ENCODE results near the gene GSTM3. TPM values are rescaled to one million over a fixed set of nuclear protein-coding genes. Genes with fewer than 3 reads are reported as not detected.

The GSTM3 gene
- total and polyA plus RNA-seq, 10 of the 15 experiments (the other 5 are each of a cell fraction or from before 2014, with no cell fraction given): not detected

GRCh38 chr1:109716121-109716520 lies 24.7 kb downstream of the GSTM3 start:
- in situ Hi-C loops (cut with MboI): no loop called here
- Histone ChIP-seq H3K9ac (ENCODE audit: control insufficient read depth, insufficient read depth, low read length) (no peak overlapping the region), H3K27me3 (replicated peaks in 1 of 2; ENCODE audit: control insufficient read depth in 2 of 2, insufficient read depth in 2 of 2, low read length in 1 of 2) (no peaks in the 10 kb centered on the region), H3K4me1 (ENCODE audit: control insufficient read depth, insufficient read depth, low read length) (peaks cover 11% of the 10 kb centered on the region), H2AFZ (ENCODE audit: control insufficient read depth, low read depth, low read length) (no peak overlapping the region), H3K9me3 (replicated peaks; ENCODE audit: control insufficient read depth, insufficient read depth, low read length) (no peaks in the 10 kb centered on the region; the same call in 2 of the 3 replicates), H4K20me1 (ENCODE audit: control insufficient read depth, insufficient read depth) (no peaks in the 10 kb centered on the region), H3K79me2 (ENCODE audit: control insufficient read depth, insufficient read depth, low read length) (no peaks in the 10 kb centered on the region), H3K4me3 (no peak overlapping the region), H3K4me2 (ENCODE audit: control insufficient read depth, insufficient read depth) (no peak overlapping the region), H3K27ac (ENCODE audit: control insufficient read depth, insufficient read depth) (no peak overlapping the region), H3K36me3 (ENCODE audit: control insufficient read depth in 2 of 2, insufficient read depth in 2 of 2, low read length in 1 of 2) (no peaks in the 10 kb centered on the region)
- intact Hi-C loops (cut with micrococcal nuclease; ENCODE audit: unreplicated experiment): no loop called here
- ATAC-seq (no peak), FAIRE-seq (no peak), DNase-seq (ENCODE audit: low read depth, low spot score) (no peak)
- ChIA-PET SMC1A (ENCODE audit: uncharacterized antibody, unreplicated experiment) (interaction anchor here (1.6 kb wide), 1 partner anchor 28 kb away, joined by 3 read pairs; the partner anchor contains the start of gene GSTM1), RAD21 (ENCODE audit: unreplicated experiment) (interaction anchor here (2.0 kb wide), 1 partner anchor 58 kb away, joined by 6 read pairs; no protein-coding TSS in a partner anchor), CTCF (no interaction called here), POLR2A (no interaction called here)
- WGBS (ENCODE audit: insufficient coverage, insufficient replicate concordance, low lambda C conversion rate, missing lambda C conversion rate): 73% methylated on average over 3 of the region's 3 CpGs
- no peak for TF ChIP-seq NFYB (IDR thresholded peaks at IDR 0.05; ENCODE audit: insufficient read depth, low read depth, low read length)
- no TSS peak for BruUV-seq (replicated peaks)

DNA sequence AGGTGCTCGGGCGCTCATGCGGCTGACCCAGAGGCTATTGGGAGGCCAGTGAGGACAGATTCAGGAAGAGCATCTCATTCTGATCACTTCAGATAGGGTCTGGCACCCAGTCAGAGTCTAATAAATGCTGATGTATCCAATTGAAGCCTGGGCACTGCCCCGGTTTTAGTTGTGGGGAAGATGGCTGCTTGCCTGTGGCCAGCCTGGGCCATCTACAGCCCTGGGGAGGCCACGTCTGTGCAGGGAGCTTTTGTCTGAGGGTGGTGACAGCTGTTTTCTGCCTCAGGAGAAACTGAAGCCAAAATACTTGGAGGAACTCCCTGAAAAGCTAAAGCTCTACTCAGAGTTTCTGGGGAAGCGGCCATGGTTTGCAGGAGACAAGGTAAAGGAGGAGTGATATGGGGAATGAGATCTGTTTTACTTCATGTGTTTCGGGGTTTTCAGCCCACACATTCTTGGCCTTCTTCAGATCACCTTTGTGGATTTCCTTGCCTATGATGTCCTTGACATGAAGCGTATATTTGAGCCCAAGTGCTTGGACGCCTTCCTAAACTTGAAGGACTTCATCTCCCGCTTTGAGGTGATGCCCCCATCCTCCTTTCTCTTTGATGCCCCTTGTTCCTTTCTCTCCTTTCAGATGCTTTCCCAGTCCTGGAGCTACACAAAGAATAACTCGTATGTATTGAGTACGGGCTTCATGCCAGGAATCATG lies 26.0 kb downstream of the GSTM3 start:
- WGBS (ENCODE audit: insufficient coverage, insufficient replicate concordance, low lambda C conversion rate, missing lambda C conversion rate): 64% methylated on average over 12 of the region's 12 CpGs
- Histone ChIP-seq H3K27ac (ENCODE audit: control insufficient read depth, insufficient read depth) (no peak overlapping the region), H3K9ac (ENCODE audit: control insufficient read depth, insufficient read depth, low read length) (no peak overlapping the region), H3K27me3 (replicated peaks in 1 of 2; ENCODE audit: control insufficient read depth in 2 of 2, insufficient read depth in 2 of 2, low read length in 1 of 2) (no peaks in the 10 kb centered on the region), H2AFZ (ENCODE audit: control insufficient read depth, low read depth, low read length) (no peak overlapping the region), H3K4me1 (ENCODE audit: control insufficient read depth, insufficient read depth, low read length) (peaks cover 9% of the 10 kb centered on the region), H4K20me1 (ENCODE audit: control insufficient read depth, insufficient read depth) (no peaks in the 10 kb centered on the region), H3K4me2 (ENCODE audit: control insufficient read depth, insufficient read depth) (no peak overlapping the region), H3K79me2 (ENCODE audit: control insufficient read depth, insufficient read depth, low read length) (no peaks in the 10 kb centered on the region), H3K9me3 (replicated peaks; ENCODE audit: control insufficient read depth, insufficient read depth, low read length) (no peaks in the 10 kb centered on the region; the same call in 2 of the 3 replicates), H3K4me3 (no peak overlapping the region), H3K36me3 (ENCODE audit: control insufficient read depth in 2 of 2, insufficient read depth in 2 of 2, low read length in 1 of 2) (no peaks in the 10 kb centered on the region)
- ATAC-seq (no peak), DNase-seq (ENCODE audit: low read depth, low spot score) (no peak), FAIRE-seq (no peak)
- SMC1A ChIA-PET (ENCODE audit: uncharacterized antibody, unreplicated experiment): interaction anchor here (1.6 kb wide), 1 partner anchor 27 kb away, joined by 3 read pairs; the partner anchor contains the start of gene GSTM1
- POLR2A ChIA-PET: no interaction called here
- BruUV-seq (replicated peaks): no TSS peak
- CTCF ChIA-PET: no interaction called here
- in situ Hi-C loops (cut with MboI) (no loop called here), intact Hi-C loops (cut with micrococcal nuclease; ENCODE audit: unreplicated experiment) (no loop called here)
- RAD21 ChIA-PET (ENCODE audit: unreplicated experiment): no interaction called here
- TF ChIP-seq, protein P1, sequence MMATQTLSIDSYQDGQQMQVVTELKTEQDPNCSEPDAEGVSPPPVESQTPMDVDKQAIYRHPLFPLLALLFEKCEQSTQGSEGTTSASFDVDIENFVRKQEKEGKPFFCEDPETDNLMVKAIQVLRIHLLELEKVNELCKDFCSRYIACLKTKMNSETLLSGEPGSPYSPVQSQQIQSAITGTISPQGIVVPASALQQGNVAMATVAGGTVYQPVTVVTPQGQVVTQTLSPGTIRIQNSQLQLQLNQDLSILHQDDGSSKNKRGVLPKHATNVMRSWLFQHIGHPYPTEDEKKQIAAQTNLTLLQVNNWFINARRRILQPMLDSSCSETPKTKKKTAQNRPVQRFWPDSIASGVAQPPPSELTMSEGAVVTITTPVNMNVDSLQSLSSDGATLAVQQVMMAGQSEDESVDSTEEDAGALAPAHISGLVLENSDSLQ (IDR thresholded peaks at IDR 0.05): no peak
- TF ChIP-seq TAF1 (IDR thresholded peaks at IDR 0.05; ENCODE audit: borderline replicate concordance, low read depth, low read length): no peak
- TF ChIP-seq LARP7 (IDR thresholded peaks at IDR 0.05): no peak
- TF ChIP-seq, protein P2, sequence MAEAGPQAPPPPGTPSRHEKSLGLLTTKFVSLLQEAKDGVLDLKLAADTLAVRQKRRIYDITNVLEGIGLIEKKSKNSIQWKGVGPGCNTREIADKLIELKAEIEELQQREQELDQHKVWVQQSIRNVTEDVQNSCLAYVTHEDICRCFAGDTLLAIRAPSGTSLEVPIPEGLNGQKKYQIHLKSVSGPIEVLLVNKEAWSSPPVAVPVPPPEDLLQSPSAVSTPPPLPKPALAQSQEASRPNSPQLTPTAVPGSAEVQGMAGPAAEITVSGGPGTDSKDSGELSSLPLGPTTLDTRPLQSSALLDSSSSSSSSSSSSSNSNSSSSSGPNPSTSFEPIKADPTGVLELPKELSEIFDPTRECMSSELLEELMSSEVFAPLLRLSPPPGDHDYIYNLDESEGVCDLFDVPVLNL (IDR thresholded peaks at IDR 0.05; ENCODE audit: low read depth, low read length): no peak
- no peak for TF ChIP-seq HCFC1 (IDR thresholded peaks at IDR 0.05; ENCODE audit: low read length)
- no peak for TF ChIP-seq PRDM15 (CRISPR knock-in tag; IDR thresholded peaks at IDR 0.05)
- TF ChIP-seq SIX5 (IDR thresholded peaks at IDR 0.05; ENCODE audit: low read depth, low read length, severe bottlenecking): no peak
- TF ChIP-seq, protein P3, sequence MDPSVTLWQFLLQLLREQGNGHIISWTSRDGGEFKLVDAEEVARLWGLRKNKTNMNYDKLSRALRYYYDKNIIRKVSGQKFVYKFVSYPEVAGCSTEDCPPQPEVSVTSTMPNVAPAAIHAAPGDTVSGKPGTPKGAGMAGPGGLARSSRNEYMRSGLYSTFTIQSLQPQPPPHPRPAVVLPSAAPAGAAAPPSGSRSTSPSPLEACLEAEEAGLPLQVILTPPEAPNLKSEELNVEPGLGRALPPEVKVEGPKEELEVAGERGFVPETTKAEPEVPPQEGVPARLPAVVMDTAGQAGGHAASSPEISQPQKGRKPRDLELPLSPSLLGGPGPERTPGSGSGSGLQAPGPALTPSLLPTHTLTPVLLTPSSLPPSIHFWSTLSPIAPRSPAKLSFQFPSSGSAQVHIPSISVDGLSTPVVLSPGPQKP (IDR thresholded peaks at IDR 0.05; ENCODE audit: low read depth, low read length): no peak

Data from GM12878 (cell line).